ENCODE results near the gene PAGE4.

GRCh38 chrX:49812177-49812576 lies 16.9 kb upstream of the PAGE4 start:
- TF ChIP-seq ZBTB44 (CRISPR knock-in tag; IDR thresholded peaks at IDR 0.05) (no peak), TAF1 (CRISPR knock-in tag; IDR thresholded peaks at IDR 0.05) (no peak), POGK (CRISPR knock-in tag; conservative IDR thresholded peaks at IDR 0.05) (no peak), ESRRA (CRISPR knock-in tag; IDR thresholded peaks at IDR 0.05; ENCODE audit: low read depth) (no peak)
